ENCODE results near the gene PEG3. TPM values are rescaled to one million over a fixed set of nuclear protein-coding genes. Genes with fewer than 3 reads are reported as not detected.

Gene PEG3
- total and polyA plus RNA-seq, 12 donors, result 1.8 to 10.3 (median 7.5) TPM

DNA sequence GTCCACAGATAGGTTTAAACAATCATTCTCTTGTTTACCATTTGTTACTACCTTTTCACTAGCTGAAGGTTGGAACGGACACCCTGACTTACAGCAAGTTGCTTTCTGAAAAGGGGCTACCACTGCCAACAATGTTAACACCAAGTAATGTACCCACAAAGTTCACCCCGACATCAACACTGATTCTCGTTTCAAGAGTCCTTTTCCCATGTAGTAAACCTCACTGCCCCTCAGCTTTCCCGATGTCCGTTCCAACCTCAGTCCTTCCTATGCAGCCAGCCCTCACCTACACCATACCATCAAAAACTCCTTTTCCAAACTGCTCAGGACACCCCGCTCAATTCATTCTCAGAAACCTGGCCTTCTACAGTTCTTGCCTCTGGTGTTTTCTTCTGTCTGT is 29.0 kb downstream of the PEG3 start:
- H3K4me3 ChIP-seq, result no peak overlapping the region
- H3K9me3 ChIP-seq, result peaks cover 0 to 30% (median 0%) of the 10 kb centered on the region in 11 donors
- no peak for DNase-seq
- peaks cover 0 to 2% (median 0%) of the 10 kb centered on the region in 9 donors for H3K36me3 ChIP-seq
- WGBS, 2 donors, result 67 to 74% methylated on average over 6 of the region's 6 CpGs
- no peak overlapping the region for H3K27ac ChIP-seq
- intact Hi-C loops (cut with DNase I), result no loop called here
- no peaks in the 10 kb centered on the region for H3K27me3 ChIP-seq
- TF ChIP-seq, protein P1, sequence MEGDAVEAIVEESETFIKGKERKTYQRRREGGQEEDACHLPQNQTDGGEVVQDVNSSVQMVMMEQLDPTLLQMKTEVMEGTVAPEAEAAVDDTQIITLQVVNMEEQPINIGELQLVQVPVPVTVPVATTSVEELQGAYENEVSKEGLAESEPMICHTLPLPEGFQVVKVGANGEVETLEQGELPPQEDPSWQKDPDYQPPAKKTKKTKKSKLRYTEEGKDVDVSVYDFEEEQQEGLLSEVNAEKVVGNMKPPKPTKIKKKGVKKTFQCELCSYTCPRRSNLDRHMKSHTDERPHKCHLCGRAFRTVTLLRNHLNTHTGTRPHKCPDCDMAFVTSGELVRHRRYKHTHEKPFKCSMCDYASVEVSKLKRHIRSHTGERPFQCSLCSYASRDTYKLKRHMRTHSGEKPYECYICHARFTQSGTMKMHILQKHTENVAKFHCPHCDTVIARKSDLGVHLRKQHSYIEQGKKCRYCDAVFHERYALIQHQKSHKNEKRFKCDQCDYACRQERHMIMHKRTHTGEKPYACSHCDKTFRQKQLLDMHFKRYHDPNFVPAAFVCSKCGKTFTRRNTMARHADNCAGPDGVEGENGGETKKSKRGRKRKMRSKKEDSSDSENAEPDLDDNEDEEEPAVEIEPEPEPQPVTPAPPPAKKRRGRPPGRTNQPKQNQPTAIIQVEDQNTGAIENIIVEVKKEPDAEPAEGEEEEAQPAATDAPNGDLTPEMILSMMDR (IDR thresholded peaks at IDR 0.05), result no peak
- H3K4me1 ChIP-seq, result no peaks in the 10 kb centered on the region
- ATAC-seq, result no peak

DNA sequence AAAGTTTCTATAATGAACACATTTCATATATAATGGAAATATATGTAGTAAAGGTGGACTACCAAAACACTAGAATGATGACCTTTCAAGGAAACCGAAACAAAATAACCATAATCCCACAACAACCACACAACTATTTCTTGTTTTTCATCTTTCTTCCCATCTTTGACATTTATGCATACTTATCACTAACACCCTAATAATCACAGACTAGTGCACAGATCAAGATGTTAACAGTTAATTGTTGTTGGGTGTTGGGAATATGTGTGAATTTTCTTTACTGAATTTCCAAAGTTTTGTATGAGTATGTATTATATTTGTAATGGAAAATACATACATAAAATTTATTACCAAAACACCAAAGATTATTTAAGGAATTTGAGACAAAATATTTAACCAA is 30.3 kb downstream of the PEG3 start:
- no peaks in the 10 kb centered on the region for H3K4me1 ChIP-seq
- no peak for DNase-seq
- H3K36me3 ChIP-seq, result no peaks in the 10 kb centered on the region
- no peaks in the 10 kb centered on the region for H3K27me3 ChIP-seq
- H3K27ac ChIP-seq, result no peak overlapping the region
- intact Hi-C loops (cut with DNase I), result no loop called here
- H3K4me3 ChIP-seq, result no peak overlapping the region
- TF ChIP-seq, protein P1 (IDR thresholded peaks at IDR 0.05), result no peak
- no peak for ATAC-seq
- 96 to 97% methylated on average over 1 of the region's 1 CpG for WGBS, 2 donors
- H3K9me3 ChIP-seq, result peaks cover 0 to 35% (median 0%) of the 10 kb centered on the region in 11 donors

DNA sequence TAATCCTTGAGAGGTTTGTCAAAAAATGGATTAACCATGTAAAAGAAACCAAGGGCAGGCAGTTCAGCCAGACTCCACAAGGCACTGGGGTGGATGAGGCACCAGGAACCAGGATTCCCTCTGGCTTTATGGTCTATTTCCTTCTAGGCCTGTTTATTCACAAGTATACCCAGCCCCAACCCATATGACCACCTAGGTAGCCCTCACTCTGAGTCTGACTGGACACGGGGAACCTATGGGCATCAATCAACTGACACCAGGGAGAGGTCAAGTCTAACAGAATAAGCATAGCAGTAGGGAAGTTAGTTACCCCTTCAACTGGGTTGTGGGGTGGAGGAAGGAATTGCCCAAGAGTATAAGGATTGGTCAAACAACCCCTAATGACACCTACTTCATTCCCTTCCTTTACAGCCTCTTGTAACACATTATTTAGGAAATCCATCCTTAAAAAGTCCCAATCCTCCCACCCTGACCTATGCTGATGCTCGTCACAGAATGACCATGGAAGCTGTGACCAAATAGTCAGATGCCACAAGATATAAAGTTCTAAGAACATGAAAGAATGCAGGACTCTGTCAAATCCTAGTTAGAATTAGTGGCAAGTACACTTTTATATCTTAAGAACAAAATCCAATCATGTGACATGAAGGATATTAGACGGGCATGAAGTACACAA is 31.7 kb downstream of the PEG3 start:
- TF ChIP-seq, protein P1 (IDR thresholded peaks at IDR 0.05), result no peak
- Histone ChIP-seq H3K4me3 (no peak overlapping the region), H3K27me3 (no peaks in the 10 kb centered on the region), H3K4me1 (no peaks in the 10 kb centered on the region), H3K36me3 (no peaks in the 10 kb centered on the region), H3K9me3 (peaks cover 0 to 38% (median 0%) of the 10 kb centered on the region in 11 donors), H3K27ac (no peak overlapping the region)
- ATAC-seq (no peak), DNase-seq (no peak)
- 87 to 92% methylated on average over 3 of the region's 3 CpGs for WGBS, 2 donors
- intact Hi-C loops (cut with DNase I), result no loop called here

DNA sequence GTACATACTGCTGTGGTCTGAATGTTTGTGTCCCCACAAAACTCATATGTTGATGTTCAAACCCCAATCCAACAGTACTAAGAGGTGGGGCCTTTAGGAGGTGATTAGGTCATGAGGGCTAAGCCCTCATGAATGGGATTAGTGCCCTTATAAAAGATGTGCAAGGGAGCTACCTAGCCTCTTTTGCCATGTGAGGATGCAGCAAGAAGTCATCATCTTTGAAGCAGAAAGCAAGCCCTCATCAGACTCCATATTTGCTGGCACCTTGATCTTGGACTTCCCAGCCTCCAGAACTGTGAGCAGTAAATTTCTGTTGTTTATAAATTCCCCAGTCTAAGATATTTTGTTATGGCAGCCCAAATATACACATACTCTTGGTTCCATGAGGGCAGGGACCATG is 33.9 kb downstream of the PEG3 start:
- TF ChIP-seq, protein P1 (IDR thresholded peaks at IDR 0.05), result no peak
- ATAC-seq (no peak), DNase-seq (no peak)
- H3K4me1 ChIP-seq, result no peaks in the 10 kb centered on the region
- H3K4me3 ChIP-seq, result no peak overlapping the region
- no peak overlapping the region for H3K27ac ChIP-seq
- no peaks in the 10 kb centered on the region for H3K27me3 ChIP-seq
- H3K9me3 ChIP-seq, result peaks cover 0 to 59% (median 0%) of the 10 kb centered on the region in 11 donors
- H3K36me3 ChIP-seq, result no peaks in the 10 kb centered on the region
- intact Hi-C loops (cut with DNase I), result no loop called here

Other genes with a start within 250 kb of the PEG3 start
- gene ZNF71, start 245.4 kb downstream of the PEG3 start, total RNA-seq, result 1 to 10 TPM; 4.4 to 7.2 (median 6.1) TPM
- gene ZNF71, start 245.4 kb downstream of the PEG3 start, polyA plus RNA-seq, result 1 to 10 TPM; 2.9 to 5.3 TPM
- gene SMIM17, start 197.6 kb downstream of the PEG3 start, total RNA-seq, result under 1 TPM in 5 of 10 donors, not detected in 5; 0.24 to 0.67 (median 0.35) TPM
- gene SMIM17, start 197.6 kb downstream of the PEG3 start, polyA plus RNA-seq, result under 1 TPM; 0.14 to 0.44 TPM
- gene ZNF835, start 169.0 kb downstream of the PEG3 start, total RNA-seq, result 1 to 10 TPM; 2.0 to 8.8 (median 3.8) TPM
- gene ZNF835, start 169.0 kb downstream of the PEG3 start, polyA plus RNA-seq, result 1 to 10 TPM; 1.2 to 1.3 TPM
- gene ZIM2, start within 50 bp of the PEG3 start, total RNA-seq, result under 1 TPM in 3 of 10 donors, not detected in 7; 0.13 to 0.15 (median 0.14) TPM
- under 1 TPM in 1 of 2 donors, not detected in 1; 0.06 TPM for gene ZIM2, start within 50 bp of the PEG3 start, polyA plus RNA-seq

All from heart right ventricle (tissue), 16 donors.